NB4 (cell line): Measurements from ENCODE around the gene IL21.

Source experiments
- DNase-seq: peaks from one replicate; pipeline ENCODE4 v3.0.0; 2010; ENCODE audit warnings: low read depth
- H3K4me3 ChIP-seq: one replicate; pipeline ENCODE4 v1.5.1; 2011; ENCODE audit warnings: mild to moderate bottlenecking, low read depth, low read length, moderate library complexity
- CTCF ChIP-seq: IDR thresholded peaks from one replicate; pipeline ENCODE4 v1.5.1; 2012; ENCODE audit warnings: low read depth, low read length
- MAX ChIP-seq: IDR thresholded peaks from 2 replicates; pipeline ENCODE4 v1.6.1; 2011; ENCODE audit warnings: low read depth, low read length
- MYC ChIP-seq: IDR thresholded peaks from 2 replicates; pipeline ENCODE4 v1.6.1; 2011; ENCODE audit warnings: low read depth, low read length
- POLR2A ChIP-seq: IDR thresholded peaks from 2 replicates; pipeline ENCODE4 v1.6.1; 2011; ENCODE audit warnings: mild to moderate bottlenecking; ENCODE audit not compliant: insufficient read length; ENCODE audit errors: extremely low read depth

Gene IL21

GRCh38 chr4:122617597-122618593 is 3.0 kb downstream of the IL21 start:
- no peak overlapping the region for H3K4me3 ChIP-seq
- no peak for DNase-seq
- no peak for TF ChIP-seq POLR2A
- TF ChIP-seq MYC, result no peak
- TF ChIP-seq MAX, result no peak
- TF ChIP-seq CTCF, result no peak

GRCh38 chr4:122616915-122617596 is 3.8 kb downstream of the IL21 start:
- H3K4me3 ChIP-seq, result no peak overlapping the region
- TF ChIP-seq POLR2A (no peak), MYC (no peak), MAX (no peak)

GRCh38 chr4:122614621-122615020 is 6.2 kb downstream of the IL21 start:
- DNase-seq, result no peak
- TF ChIP-seq MAX, result no peak
- TF ChIP-seq MYC, result no peak
- TF ChIP-seq CTCF, result no peak
- no peak for TF ChIP-seq POLR2A
- no peak overlapping the region for H3K4me3 ChIP-seq

More at GRCh38 chr4:122616915-122617596, 3.8 kb downstream of the IL21 start:
- DNase-seq, result no peak

GRCh38 chr4:122612540-122612939 is 8.3 kb downstream of the IL21 start:
- no peak for TF ChIP-seq MYC
- TF ChIP-seq CTCF, result no peak
- TF ChIP-seq POLR2A, result no peak
- TF ChIP-seq MAX, result no peak
- DNase-seq, result no peak
- no peak overlapping the region for H3K4me3 ChIP-seq

GRCh38 chr4:122606364-122607043 is 14.4 kb downstream of the IL21 start:
- TF ChIP-seq POLR2A, result no peak
- TF ChIP-seq MYC, result no peak
- no peak for TF ChIP-seq MAX
- no peak for TF ChIP-seq CTCF
- no peak overlapping the region for H3K4me3 ChIP-seq
- DNase-seq, result no peak
